ENCODE results near the gene TSPAN2.
"Not testable (repeated sequence)": the region's sequence is repeated elsewhere in the genome, so short reads cannot be mapped to it uniquely, and the experiment has no call there.

TSPAN2 gene

GRCh38 chr1:115036814-115037507 lies 52.3 kb downstream of the TSPAN2 start:
- no peak for DNase-seq (ENCODE audit: low read depth in 3 of 3)

GRCh38 chr1:115035652-115036051 lies 53.7 kb downstream of the TSPAN2 start:
- no peak for DNase-seq (ENCODE audit: low read depth in 3 of 3)

- no peak for DNase-seq (ENCODE audit: low read depth in 3 of 3)
Observed at GRCh38 chr1:115031595-115031994, 57.7 kb downstream of the TSPAN2 start.

GRCh38 chr1:115029526-115029925 lies 59.8 kb downstream of the TSPAN2 start, which contains the start of gene TSHB:
Gene TSHB, plus strand, starts transcription at chr1:115029826. Its CDS starts 3,537 bp downstream, at chr1:115033363.
- DNase-seq (ENCODE audit: low read depth in 3 of 3): no peak

- DNase-seq (ENCODE audit: low read depth in 3 of 3): no peak
Observed at GRCh38 chr1:115023593-115023992, 65.7 kb downstream of the TSPAN2 start.

- DNase-seq (ENCODE audit: low read depth in 3 of 3): no peak
Observed at GRCh38 chr1:115021145-115021544, 68.2 kb downstream of the TSPAN2 start.

GRCh38 chr1:115019549-115019948 lies 69.8 kb downstream of the TSPAN2 start:
- not testable (repeated sequence) for DNase-seq (ENCODE audit: low read depth in 3 of 3)

- no peak for DNase-seq (ENCODE audit: low read depth in 3 of 3)
Observed at GRCh38 chr1:115013792-115014191, 75.5 kb downstream of the TSPAN2 start.

GRCh38 chr1:115012434-115012833 lies 76.9 kb downstream of the TSPAN2 start:
- no peak for DNase-seq (ENCODE audit: low read depth in 3 of 3)

GRCh38 chr1:115012006-115012405 lies 77.3 kb downstream of the TSPAN2 start:
- no peak for DNase-seq (ENCODE audit: low read depth in 3 of 3)

GRCh38 chr1:115006191-115006590 lies 83.1 kb downstream of the TSPAN2 start:
- no peak for DNase-seq (ENCODE audit: low read depth in 3 of 3)

Measured in stimulated activated CD4-positive, alpha-beta T cell treated with anti-CD3 and anti-CD28 coated beads, TNF-alpha, amount 100 ng/mL, for 4 hours (primary cell).